D721Med (cell line): ENCODE results near the gene SULT1C4.
"Not testable (repeated sequence)": the region's sequence is repeated elsewhere in the genome, so short reads cannot be mapped to it uniquely, and the experiment has no call there.

Experiments
- DNase-seq: peaks from one replicate; pipeline ENCODE4 v3.0.0; 2011; ENCODE audit warnings: low spot score; ENCODE audit not compliant: insufficient read length
- FAIRE-seq: peaks from 2 replicates; lab custom pipeline; 2011; peaks lifted over from hg19 to GRCh38; lab: Jason Lieb, UNC
- CTCF ChIP-seq: IDR thresholded peaks from 2 replicates; pipeline ENCODE4 v1.5.1; 2012; ENCODE audit warnings: mild to moderate bottlenecking, control low read depth; ENCODE audit not compliant: insufficient read depth; ENCODE audit errors: missing control alignments

Gene SULT1C4

GRCh38 chr2:108423502-108424251 lies 45.9 kb downstream of the SULT1C4 start:
- no peak for FAIRE-seq
- no peak for DNase-seq
- TF ChIP-seq CTCF, result no peak

GRCh38 chr2:108428286-108429009 lies 50.7 kb downstream of the SULT1C4 start:
- DNase-seq, result no peak
- no peak for FAIRE-seq
- no peak for TF ChIP-seq CTCF

- not testable (repeated sequence) for FAIRE-seq, DNase-seq
These were observed 57.8 kb downstream of the SULT1C4 start for GRCh38 chr2:108435578-108435977.

GRCh38 chr2:108436976-108437375 lies 59.2 kb downstream of the SULT1C4 start:
- FAIRE-seq (no peak), DNase-seq (no peak)
- no peak for TF ChIP-seq CTCF
